BE2C (cell line): ENCODE data around the gene SCARB1.

Source experiments
- DNase-seq: peaks from one replicate; pipeline ENCODE4 v3.0.0-alpha.2; 2020
- H3K27me3 ChIP-seq: fragments of 250-450 bp; sonication (Bioruptor Pico); 2 replicates; pipeline ENCODE4 v1.5.1; 2020; ENCODE audit warnings: mild to moderate bottlenecking
- H3K36me3 ChIP-seq: fragments of 250-450 bp; sonication (Bioruptor Pico); 2 replicates; pipeline ENCODE4 v1.5.1; 2020; ENCODE audit warnings: mild to moderate bottlenecking
- H3K4me1 ChIP-seq: fragments of 250-450 bp; sonication (Bioruptor Pico); 2 replicates; pipeline ENCODE4 v1.5.1; 2020
- H3K4me3 ChIP-seq: 2 replicates; pipeline ENCODE4 v1.5.1; 2011; ENCODE audit warnings: low read depth, low read length
- H3K9me3 ChIP-seq: fragments of 250-450 bp; sonication (Bioruptor Pico); 2 replicates; pipeline ENCODE4 v1.5.1; 2020
- CTCF ChIP-seq: IDR thresholded peaks from 2 replicates; pipeline ENCODE4 v1.5.1; 2012; ENCODE audit warnings: mild to moderate bottlenecking, low read depth, low read length

Gene SCARB1

GRCh38 chr12:124786061-124786964 lies 77.4 kb downstream of the SCARB1 start:
- Histone ChIP-seq H3K36me3 (peaks cover 55% of the 10 kb centered on the region), H3K27me3 (no peaks in the 10 kb centered on the region), H3K4me3 (no peak overlapping the region), H3K9me3 (no peaks in the 10 kb centered on the region), H3K4me1 (peaks cover 2% of the 10 kb centered on the region; the same call in 1 of the 2 replicates)
- no peak for TF ChIP-seq CTCF
- no peak for DNase-seq

DNA sequence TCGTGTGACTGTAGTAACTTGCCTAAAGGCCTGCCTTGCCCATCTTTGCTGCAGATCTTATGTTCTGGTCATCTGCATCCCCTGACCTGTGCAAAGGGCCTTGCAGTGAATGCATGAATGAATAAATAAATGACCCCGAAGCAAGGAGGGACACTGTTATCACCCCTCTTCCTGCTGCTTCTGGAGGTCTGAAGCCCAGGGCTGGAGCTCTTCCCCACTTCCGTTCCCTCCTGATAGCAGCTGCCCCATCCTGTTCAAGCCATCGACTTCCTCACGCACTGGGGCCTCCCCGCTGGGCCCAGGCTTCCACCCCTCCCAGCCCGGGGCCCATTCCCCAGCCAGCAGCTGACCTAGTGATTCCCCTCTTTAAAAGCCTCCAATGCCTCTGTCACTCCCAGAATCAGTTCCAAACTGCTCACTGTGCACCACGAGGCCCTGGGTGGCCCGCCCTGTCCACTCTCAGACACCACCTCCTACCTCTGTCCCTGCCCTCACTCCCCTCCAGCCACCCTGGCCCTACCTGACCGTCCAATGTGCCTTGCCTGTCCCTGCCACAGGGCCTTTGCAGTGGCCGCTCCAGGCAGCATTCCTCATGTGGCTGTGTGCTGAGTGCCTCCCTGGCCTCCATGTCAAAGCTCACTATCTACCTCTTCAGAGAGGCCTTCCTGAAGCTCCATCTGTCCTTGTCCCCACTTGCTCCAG lies 78.6 kb downstream of the SCARB1 start:
- DNase-seq, result no peak
- H3K4me1 ChIP-seq, result no peaks in the 10 kb centered on the region

GRCh38 chr12:124783087-124783486 lies 80.6 kb downstream of the SCARB1 start:
- no peaks in the 10 kb centered on the region for H3K27me3 ChIP-seq
- H3K36me3 ChIP-seq, result peaks cover 49% of the 10 kb centered on the region
- no peak overlapping the region for H3K4me3 ChIP-seq
- H3K9me3 ChIP-seq, result no peaks in the 10 kb centered on the region
- DNase-seq, result no peak
- TF ChIP-seq CTCF, result no peak
- no peaks in the 10 kb centered on the region for H3K4me1 ChIP-seq

More for the DNA sequence above, 78.6 kb downstream of the SCARB1 start:
- no peak overlapping the region for H3K4me3 ChIP-seq
- no peak for TF ChIP-seq CTCF
- H3K27me3 ChIP-seq, result no peaks in the 10 kb centered on the region
- H3K36me3 ChIP-seq, result peaks cover 53% of the 10 kb centered on the region
- H3K9me3 ChIP-seq, result no peaks in the 10 kb centered on the region

- no peak for TF ChIP-seq CTCF
- Histone ChIP-seq H3K4me1 (no peaks in the 10 kb centered on the region), H3K4me3 (no peak overlapping the region), H3K9me3 (no peaks in the 10 kb centered on the region), H3K36me3 (peaks cover 51% of the 10 kb centered on the region), H3K27me3 (no peaks in the 10 kb centered on the region)
- no peak for DNase-seq
These were observed 81.5 kb downstream of the SCARB1 start for GRCh38 chr12:124782132-124782531.

DNA sequence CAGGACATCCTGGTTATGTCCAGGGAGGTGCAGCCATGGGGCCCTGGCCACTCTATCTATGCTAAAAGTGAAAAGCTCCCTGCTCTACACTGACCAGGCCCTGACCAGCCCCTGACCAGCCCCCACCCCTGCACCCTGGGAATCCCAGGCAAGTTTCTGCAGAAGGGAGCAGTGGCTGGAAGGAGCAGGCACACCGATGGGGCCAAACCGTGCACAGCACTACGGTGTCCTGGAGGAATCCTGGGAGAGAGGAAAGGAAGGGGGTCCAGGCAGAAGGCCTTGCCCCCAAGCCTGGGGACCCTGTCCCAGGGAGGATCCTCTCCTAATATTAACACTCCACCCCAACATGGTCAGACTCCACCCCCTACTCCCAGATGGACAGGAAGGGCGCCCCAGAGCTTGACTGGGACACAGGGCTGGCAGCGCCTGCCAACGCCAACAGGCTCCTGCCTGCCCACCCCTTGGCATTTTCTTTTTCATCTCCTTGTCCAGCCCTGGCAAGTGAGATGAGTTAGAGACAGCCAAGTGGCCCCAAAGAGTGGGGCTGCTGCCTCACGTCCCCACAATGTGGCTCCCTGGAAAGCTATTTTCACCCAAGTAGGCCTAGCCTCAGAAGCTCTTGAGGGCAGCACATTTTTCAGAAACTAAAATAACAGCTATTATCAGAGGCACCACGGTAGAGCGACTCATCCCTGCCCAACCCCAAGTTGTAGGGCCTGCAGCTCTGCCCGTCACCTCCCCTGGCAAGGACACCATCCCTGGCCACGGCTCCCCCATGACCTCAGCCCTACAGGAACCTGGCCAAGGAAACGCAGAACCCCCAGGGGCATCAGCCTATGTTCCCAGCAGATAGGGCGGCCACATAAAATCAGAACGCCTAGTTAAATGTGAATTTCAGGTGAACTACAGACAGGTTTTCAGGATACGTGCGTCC lies 82.6 kb downstream of the SCARB1 start:
- H3K4me3 ChIP-seq, result no peak overlapping the region
- H3K4me1 ChIP-seq, result no peaks in the 10 kb centered on the region; the same call in 1 of the 2 replicates
- H3K9me3 ChIP-seq, result no peaks in the 10 kb centered on the region
- no peak for TF ChIP-seq CTCF
- no peaks in the 10 kb centered on the region for H3K27me3 ChIP-seq
- H3K36me3 ChIP-seq, result peaks cover 40% of the 10 kb centered on the region
- DNase-seq, result no peak
